Smooth muscle cell (in vitro differentiated cells): ENCODE data around the gene ACSBG1. TPM values are rescaled to one million over a fixed set of nuclear protein-coding genes. Genes with fewer than 3 reads are reported as not detected.

Experiments
- DNase-seq: peaks from one replicate; lab custom pipeline; 2025; ENCODE audit not compliant: unreplicated experiment; lab: John Stamatoyannopoulos, UW
- H2AFZ ChIP-seq: fragments of 200-600 bp; sonication (generic); 2 replicates; pipeline ENCODE4 v1.6.0; 2016; ENCODE audit warnings: antibody characterized with exemption, low read depth, mild to moderate bottlenecking
- H3F3A ChIP-seq: fragments of 200-600 bp; sonication (generic); 2 replicates; pipeline ENCODE4 v1.6.0; 2017; ENCODE audit warnings: antibody characterized with exemption, low read depth
- H3K27ac ChIP-seq: fragments of 200-600 bp; sonication (generic); 2 replicates; pipeline ENCODE4 v1.5.1; 2016; ENCODE audit warnings: low read depth, mild to moderate bottlenecking
- H3K27me3 ChIP-seq: fragments of 200-600 bp; sonication (generic); 2 replicates; pipeline ENCODE4 v1.6.1; 2016; ENCODE audit warnings: low read depth, mild to moderate bottlenecking
- H3K36me3 ChIP-seq: fragments of 200-600 bp; sonication (generic); 2 replicates; pipeline ENCODE4 v1.5.1; 2016; ENCODE audit warnings: low read depth
- H3K4me1 ChIP-seq: fragments of 200-600 bp; sonication (generic); 2 replicates; pipeline ENCODE4 v1.5.1; 2016; ENCODE audit warnings: low read depth
- H3K4me2 ChIP-seq: fragments of 200-600 bp; sonication (generic); 2 replicates; pipeline ENCODE4 v1.6.0; 2016; ENCODE audit warnings: mild to moderate bottlenecking
- H3K4me3 ChIP-seq: fragments of 200-600 bp; sonication (generic); 2 replicates; pipeline ENCODE4 v1.5.1; 2016; ENCODE audit warnings: mild to moderate bottlenecking
- H3K79me2 ChIP-seq: fragments of 200-600 bp; sonication (generic); 2 replicates; pipeline ENCODE4 v1.6.0; 2016; ENCODE audit warnings: low read depth, mild to moderate bottlenecking
- H3K9ac ChIP-seq: fragments of 200-600 bp; sonication (generic); 2 replicates; pipeline ENCODE4 v1.6.0; 2016; ENCODE audit warnings: low read depth
- H3K9me3 ChIP-seq: fragments of 200-600 bp; sonication (generic); replicated peaks from 2 replicates; pipeline ENCODE4 v1.5.1; 2016; ENCODE audit warnings: low read depth
- H4K20me1 ChIP-seq: fragments of 200-600 bp; sonication (generic); 2 replicates; pipeline ENCODE4 v1.6.0; 2016; ENCODE audit warnings: low read depth
- CTCF ChIP-seq: fragments of 200-600 bp; sonication (generic); IDR thresholded peaks from 2 replicates; pipeline ENCODE4 v1.5.1; 2017; ENCODE audit warnings: borderline replicate concordance, mild to moderate bottlenecking, antibody characterized with exemption; ENCODE audit not compliant: insufficient read depth, poor library complexity, severe bottlenecking
- WGBS: methylation state at CpG from one replicate; pipeline ENCODE4 v1.1.7; 2016; ENCODE audit warnings: low lambda C conversion rate; 5-methylcytosine and 5-hydroxymethylcytosine counted together
- polyA plus RNA-seq: library from polyadenylated mRNA; unstranded; fragments of >200 nt; fragmentation: Nextera tagmentation; extraction: Ambion mirVana; gene quantifications from 2 replicates; pipeline ENCODE4 v1.2.1, GENCODE V29; 2016
- total RNA-seq: library from RNA; depleted of rRNA; stranded (reverse); fragments of >200 nt; gene quantifications from 2 replicates; pipeline ENCODE4 v1.2.3, GENCODE V29; 2014

ACSBG1 gene
- total and polyA plus RNA-seq, 2 experiments from 2014 or later = under 0.01 to 0.22 TPM

DNA sequence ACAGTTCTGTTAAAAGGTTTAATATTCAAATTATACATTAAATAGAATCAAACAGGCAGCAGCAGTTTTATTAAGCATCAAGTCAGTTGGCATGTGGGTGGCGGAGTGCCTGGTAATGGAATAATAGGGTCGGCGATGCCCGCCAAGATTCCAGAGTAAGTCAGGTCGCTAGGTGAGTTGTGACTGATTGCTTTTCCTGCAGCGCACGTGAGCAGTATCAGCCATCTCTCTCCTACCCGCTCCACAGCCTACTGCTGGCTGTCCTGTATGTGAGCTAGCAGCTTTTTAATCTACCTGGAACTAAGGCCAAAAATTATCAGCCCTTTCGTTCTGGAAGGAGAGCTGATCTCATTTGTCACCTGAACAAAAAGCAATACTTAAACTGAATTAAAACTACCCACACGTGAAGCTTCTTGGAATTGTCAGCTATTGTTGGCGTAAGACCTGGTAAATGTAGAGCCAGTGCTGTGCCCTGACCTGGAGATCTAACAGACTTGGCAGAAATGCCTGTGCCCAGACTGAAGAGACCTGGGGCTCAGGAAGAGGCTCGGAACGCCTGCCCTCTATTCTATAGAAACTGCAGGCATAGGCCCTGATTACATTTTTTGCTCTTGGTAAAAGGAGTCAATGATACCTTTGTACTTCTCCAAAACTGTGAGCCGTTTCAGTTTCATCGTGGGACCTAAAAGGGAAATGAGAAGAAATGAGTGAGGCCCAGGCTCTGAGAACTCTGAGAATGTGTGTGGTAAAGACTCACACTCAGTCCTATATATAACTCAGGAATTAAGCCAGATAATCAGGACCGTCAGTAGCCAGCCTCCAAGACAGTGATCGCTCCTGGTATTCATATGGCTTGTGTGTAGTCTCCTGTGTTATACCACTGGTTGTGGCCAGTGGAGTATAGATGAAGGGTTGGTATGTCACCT is 63.3 kb downstream of the ACSBG1 start:
- no peaks in the 10 kb centered on the region for H3K27me3 ChIP-seq
- H3K27ac ChIP-seq = no peak overlapping the region
- H4K20me1 ChIP-seq = no peaks in the 10 kb centered on the region
- peaks cover 21% of the 10 kb centered on the region for H3K36me3 ChIP-seq
- 98% methylated on average over 17 of the region's 17 CpGs for WGBS
- H3K9me3 ChIP-seq = no peaks in the 10 kb centered on the region
- no peaks in the 10 kb centered on the region for H3K4me1 ChIP-seq
- H3K4me2 ChIP-seq = no peak overlapping the region
- no peaks in the 10 kb centered on the region for H3F3A ChIP-seq
- no peak overlapping the region for H2AFZ ChIP-seq
- H3K9ac ChIP-seq = no peak overlapping the region
- no peak overlapping the region for H3K4me3 ChIP-seq
- no peak for DNase-seq
- no peaks in the 10 kb centered on the region for H3K79me2 ChIP-seq
- no peak for TF ChIP-seq CTCF

- Histone ChIP-seq H3K79me2 (no peaks in the 10 kb centered on the region), H3F3A (no peaks in the 10 kb centered on the region), H3K9ac (no peak overlapping the region), H2AFZ (no peak overlapping the region), H3K36me3 (peaks cover 25% of the 10 kb centered on the region), H3K4me2 (no peak overlapping the region), H3K9me3 (no peaks in the 10 kb centered on the region), H4K20me1 (no peaks in the 10 kb centered on the region), H3K4me1 (no peaks in the 10 kb centered on the region), H3K4me3 (no peak overlapping the region), H3K27ac (no peak overlapping the region), H3K27me3 (no peaks in the 10 kb centered on the region)
- no peak for DNase-seq
- 99% methylated on average over 5 of the region's 5 CpGs for WGBS
- no peak for TF ChIP-seq CTCF
These were observed 65.8 kb downstream of the ACSBG1 start for GRCh38 chr15:78168608-78169007.

GRCh38 chr15:78167227-78167888 is 67.0 kb downstream of the ACSBG1 start:
- no peaks in the 10 kb centered on the region for H4K20me1 ChIP-seq
- TF ChIP-seq CTCF = no peak

More at GRCh38 chr15:78167227-78167888, 67.0 kb downstream of the ACSBG1 start:
- Histone ChIP-seq H2AFZ (no peak overlapping the region), H3K27me3 (no peaks in the 10 kb centered on the region), H3F3A (no peaks in the 10 kb centered on the region), H3K4me3 (no peak overlapping the region), H3K4me2 (no peak overlapping the region), H3K4me1 (no peaks in the 10 kb centered on the region), H3K36me3 (peaks cover 25% of the 10 kb centered on the region), H3K9me3 (no peaks in the 10 kb centered on the region), H3K9ac (no peak overlapping the region), H3K27ac (no peak overlapping the region), H3K79me2 (no peaks in the 10 kb centered on the region)
- WGBS = 97% methylated on average over 10 of the region's 10 CpGs
- DNase-seq = no peak
